HG03108 (cell line): Measurements from ENCODE around the gene ZNF644.

Source experiments
- ATAC-seq: cut with Tn5 transposase; IDR thresholded peaks from one replicate; pipeline ENCODE4 v1.9.1; 2021; ENCODE audit warnings: moderate library complexity; ENCODE audit not compliant: unreplicated experiment

The ZNF644 gene

DNA sequence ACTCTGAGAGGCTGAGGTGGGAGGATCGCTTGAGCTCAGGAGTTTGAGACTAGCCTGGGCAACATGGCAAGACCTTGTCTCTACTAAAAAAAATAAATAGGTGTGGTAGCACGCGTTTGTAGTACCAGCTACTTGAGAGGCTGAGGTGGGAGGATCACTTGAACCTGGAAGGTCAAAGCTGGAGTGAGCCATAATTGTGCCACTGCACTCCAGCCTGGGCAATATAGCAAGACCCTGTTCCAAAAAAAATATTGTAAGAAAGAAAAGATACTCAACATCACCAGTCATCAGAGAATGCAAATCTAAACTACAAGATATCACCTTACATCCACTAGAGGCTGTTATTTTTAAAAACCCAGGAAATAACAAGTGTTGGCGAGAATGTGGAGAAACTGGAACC is 32.5 kb downstream of the ZNF644 start:
- no peak for ATAC-seq

DNA sequence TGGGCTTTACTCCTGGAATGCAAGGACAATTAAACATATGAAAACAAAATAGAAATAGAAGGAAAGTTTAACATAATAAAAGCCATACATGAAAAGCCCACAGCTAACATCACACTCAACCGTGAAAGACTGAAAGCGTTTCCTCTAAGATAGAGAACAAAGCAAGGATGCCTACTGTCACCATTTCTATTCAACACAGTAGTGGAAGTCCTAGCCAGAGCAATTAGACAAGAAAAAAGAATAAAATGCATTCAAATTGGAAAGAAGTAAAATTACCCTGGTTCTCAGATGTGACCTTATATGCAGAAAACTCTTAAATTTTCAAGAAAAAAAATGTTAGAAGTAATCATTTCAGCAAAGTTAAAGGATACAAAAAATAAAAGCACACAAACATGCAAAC is 34.0 kb downstream of the ZNF644 start:
- ATAC-seq: no peak

DNA sequence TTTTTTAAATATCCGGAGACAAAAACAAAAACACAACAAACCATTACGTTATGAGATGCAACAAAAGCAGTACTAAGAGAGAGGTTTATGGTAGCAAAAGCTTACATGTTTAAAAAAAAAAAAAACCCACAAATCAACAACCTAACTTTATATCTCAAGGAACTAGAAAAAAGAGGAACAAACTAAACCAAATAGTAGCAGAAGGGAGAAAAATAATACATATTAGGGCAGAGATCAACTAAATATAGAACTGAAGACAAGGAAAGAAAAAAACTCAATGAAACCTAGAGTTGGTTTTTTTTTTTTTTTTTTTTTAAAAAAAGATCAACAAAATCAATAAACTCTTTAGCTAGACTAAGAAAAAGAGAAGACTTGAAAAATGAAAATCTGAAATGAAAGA is 34.9 kb downstream of the ZNF644 start:
- ATAC-seq: no peak

GRCh38 chr1:90977522-90977921 is 44.3 kb downstream of the ZNF644 start:
- ATAC-seq: no peak

DNA sequence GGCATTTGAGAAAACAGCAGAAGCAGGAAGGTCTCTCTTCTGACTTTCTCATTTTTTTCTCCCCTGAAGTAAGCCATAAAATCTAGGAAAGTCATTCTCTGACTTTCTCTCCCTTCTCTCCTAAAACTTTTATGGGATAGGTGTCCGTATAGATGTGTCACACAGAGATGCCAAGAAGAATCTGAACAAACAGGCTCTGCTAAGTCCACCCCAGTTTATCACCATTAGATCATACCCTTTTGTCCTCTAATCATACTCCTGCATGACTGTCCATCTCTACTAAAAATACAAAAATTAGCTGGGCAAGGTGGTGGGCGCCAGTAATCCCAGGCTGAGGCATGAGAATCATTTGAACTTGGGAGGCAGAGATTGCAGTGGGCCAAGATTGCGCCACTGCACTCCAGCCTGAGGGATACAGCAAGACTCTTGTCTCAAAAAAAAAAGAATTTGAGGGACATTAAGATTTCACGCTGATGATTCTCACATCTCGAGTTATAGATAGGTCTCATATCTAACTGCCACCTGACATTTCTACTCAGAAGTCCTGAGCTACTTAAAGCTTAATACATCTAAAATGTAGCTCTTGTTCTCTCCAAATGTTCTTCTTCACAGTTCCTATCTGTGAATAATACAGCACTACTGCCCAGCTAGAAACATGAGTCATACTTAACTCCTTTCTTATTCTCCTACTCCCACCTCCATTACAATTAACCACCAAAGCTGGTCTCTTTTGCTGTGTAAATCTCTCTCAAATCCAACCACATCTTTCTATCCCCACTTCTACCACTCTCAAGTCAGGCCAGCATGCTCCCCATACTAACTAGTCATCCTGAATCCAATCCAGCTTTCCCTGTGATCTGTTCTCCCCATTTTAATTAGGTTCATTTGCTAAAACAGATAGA is 47.7 kb downstream of the ZNF644 start:
- ATAC-seq: no peak

DNA sequence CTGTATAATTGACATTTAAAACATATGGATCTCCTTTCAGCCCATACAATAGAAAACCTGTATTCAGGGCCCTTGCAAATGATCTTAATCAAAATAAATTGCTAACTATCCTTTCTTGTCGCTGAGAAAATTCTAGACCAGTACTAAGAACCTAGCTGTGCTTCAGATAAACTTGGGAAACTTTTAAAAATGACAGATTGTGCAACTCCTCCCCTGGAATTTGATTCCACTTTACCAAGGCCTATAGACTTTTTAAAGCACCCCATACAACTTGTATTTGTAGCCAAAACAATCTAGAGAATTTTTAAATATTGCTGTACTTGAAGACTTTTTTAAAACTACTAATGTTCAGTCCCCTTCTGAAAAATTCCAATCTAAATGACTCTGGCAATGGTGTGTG is 51.6 kb downstream of the ZNF644 start:
- no peak for ATAC-seq

DNA sequence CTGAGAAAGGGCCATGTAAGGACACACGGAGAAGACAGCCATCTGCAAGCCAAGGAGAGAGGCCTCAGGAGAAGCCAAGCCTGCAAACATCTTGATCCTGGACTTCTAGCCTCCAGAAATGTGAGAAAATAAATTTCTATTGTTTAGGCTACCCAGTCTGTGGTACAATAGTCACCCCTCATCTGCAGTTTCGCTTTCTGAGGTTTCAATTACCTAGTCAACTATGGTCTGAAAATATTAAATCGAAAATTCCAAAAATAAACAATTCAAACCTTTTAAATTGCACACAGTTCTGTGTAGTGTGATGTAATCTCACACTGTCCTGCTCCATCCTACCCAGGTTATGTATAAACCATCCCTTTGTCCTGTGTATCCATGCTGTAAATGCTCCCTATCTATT is 52.6 kb downstream of the ZNF644 start:
- ATAC-seq: no peak

DNA sequence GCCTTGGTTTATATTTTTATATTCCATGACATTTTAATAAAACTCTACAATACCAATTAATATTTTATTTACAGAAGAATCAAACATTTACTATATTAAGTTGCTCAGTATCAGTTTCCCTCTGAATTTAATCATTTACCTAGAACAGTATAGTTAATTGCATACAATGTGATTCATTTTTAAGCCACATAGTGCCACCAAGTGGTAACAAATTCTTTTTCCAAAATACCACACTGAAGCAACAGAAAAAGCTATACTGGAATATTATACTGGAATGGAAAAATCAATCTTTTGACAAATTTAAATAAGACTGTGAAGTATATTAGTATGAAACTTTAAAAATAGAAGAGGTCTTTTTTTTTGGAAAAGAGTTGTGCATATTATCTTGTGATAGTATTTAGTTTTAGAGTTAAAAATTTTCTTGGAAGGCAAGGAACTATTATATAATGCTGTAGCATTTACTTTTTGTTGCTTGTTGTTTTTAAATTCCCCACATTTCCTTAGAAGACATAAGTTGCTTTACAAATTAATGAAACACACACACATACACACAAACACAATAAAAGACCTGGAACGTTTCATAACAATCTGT is 57.3 kb downstream of the ZNF644 start:
- no peak for ATAC-seq

- no peak for ATAC-seq
These were observed 58.2 kb downstream of the ZNF644 start for GRCh38 chr1:90963651-90964050.

GRCh38 chr1:90963236-90963635 is 58.6 kb downstream of the ZNF644 start:
- no peak for ATAC-seq

GRCh38 chr1:90959352-90960206 is 62.3 kb downstream of the ZNF644 start:
- ATAC-seq: no peak

GRCh38 chr1:90957497-90957896 is 64.3 kb downstream of the ZNF644 start:
- ATAC-seq: no peak

GRCh38 chr1:90955769-90956168 is 66.1 kb downstream of the ZNF644 start:
- ATAC-seq: no peak

GRCh38 chr1:90952906-90953305 is 68.9 kb downstream of the ZNF644 start:
- no peak for ATAC-seq

DNA sequence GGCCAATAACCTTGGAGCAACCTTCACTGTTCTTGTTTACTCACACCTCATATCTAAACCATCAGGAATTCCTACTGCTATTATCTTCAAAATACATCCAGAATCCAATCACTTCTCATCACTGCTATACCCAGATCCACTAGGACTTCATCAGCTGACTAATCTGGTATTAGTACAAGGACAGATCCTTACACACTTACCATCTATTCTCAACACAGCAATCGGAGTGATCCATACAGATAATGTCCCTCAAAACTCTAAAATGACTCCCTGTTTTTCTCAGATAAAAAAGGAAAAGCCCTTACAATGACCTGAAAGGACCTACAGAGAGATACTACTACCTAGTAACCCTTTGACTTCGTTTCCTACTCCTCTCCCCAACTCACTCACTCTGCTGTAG is 70.8 kb downstream of the ZNF644 start:
- ATAC-seq: no peak

DNA sequence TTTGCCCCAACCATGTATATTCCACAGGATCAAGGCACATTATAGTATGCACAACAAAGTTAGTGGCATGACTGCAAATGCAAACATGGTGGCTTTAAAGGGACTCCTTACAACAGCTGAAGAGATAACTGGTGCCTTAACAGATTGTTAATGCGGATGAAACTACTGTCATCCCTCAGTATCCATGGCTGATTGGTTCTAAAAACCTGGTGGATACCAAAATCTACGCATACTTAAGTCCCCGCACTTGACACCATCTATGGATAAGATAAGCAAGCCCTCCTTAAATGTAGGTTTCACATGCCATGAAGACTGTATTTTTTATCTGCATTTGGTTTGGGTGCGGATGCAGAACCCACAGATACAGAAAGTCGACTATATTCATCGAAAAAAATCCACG is 73.5 kb downstream of the ZNF644 start:
- ATAC-seq: no peak

GRCh38 chr1:90946630-90947029 is 75.2 kb downstream of the ZNF644 start:
- ATAC-seq: no peak

- ATAC-seq: no peak
These were observed 76.5 kb downstream of the ZNF644 start for GRCh38 chr1:90945287-90945686.

- no peak for ATAC-seq
These were observed 77.9 kb downstream of the ZNF644 start for GRCh38 chr1:90943966-90944365.

- ATAC-seq: no peak
These were observed 81.1 kb downstream of the ZNF644 start for GRCh38 chr1:90940746-90941145.

DNA sequence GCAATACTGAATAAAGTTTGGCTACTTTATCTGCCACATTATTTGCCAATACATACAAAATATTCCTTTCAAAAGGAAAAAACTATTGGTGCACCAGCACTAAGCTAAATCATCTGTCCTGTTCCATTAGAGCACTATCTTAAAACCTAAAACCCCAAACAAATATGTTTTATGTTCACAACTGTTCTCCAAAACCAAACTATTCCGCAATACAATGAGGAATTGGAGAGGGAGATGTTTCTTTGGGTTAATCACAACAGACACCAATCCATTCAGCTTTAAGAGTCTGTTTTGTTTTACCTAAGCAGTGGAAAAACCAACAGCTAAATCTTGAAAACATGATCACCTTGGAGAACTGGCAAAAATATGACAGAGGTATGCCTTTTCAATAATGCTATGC is 85.1 kb downstream of the ZNF644 start:
- ATAC-seq: no peak

DNA sequence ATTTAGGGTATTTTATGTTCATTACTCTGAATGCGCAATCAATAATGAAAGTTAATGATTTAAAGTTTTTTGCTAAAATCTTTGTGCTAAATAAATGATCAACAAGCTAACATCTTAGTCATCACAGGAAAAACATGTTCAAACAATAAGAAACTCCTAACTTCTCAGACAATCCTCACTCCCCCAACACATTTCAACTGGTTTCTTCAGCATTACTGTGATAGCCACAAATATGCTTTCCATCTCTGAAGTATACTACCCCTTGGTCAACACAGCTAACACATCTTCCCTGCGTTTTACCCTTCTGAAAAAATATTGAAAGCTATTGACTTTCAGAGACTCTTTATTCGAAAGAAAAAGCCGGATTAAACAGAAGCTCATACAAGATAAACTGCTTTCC is 85.8 kb downstream of the ZNF644 start:
- no peak for ATAC-seq
